HG02759 (cell line): ENCODE measurements around the gene PTH1R.
A peak's percentile ranks its signal among the peaks of the same experiment; 100 is the strongest.

Source experiments
- ATAC-seq: cut with Tn5 transposase; IDR thresholded peaks from one replicate; pipeline ENCODE4 v1.9.1; 2021; ENCODE audit warnings: mild to moderate bottlenecking, moderate library complexity; ENCODE audit not compliant: unreplicated experiment

The PTH1R gene

GRCh38 chr3:46863261-46863782, 14.2 kb upstream of the PTH1R start, which contains the start of gene MYL3:
Gene MYL3 (minus strand): TSS chr3:46863444. CDS start chr3:46863390, 54 bp downstream.
- ATAC-seq, result no peak

- no peak for ATAC-seq
Measured at GRCh38 chr3:46864061-46864881, 13.2 kb upstream of the PTH1R start.

- no peak for ATAC-seq
Measured at GRCh38 chr3:46865031-46865507, 12.5 kb upstream of the PTH1R start.

GRCh38 chr3:46865546-46865945, 12.0 kb upstream of the PTH1R start:
- ATAC-seq, result no peak

GRCh38 chr3:46866032-46866595, 11.4 kb upstream of the PTH1R start:
- ATAC-seq, result no peak

GRCh38 chr3:46866720-46867549, 10.6 kb upstream of the PTH1R start:
- no peak for ATAC-seq

- ATAC-seq, result no peak
Measured at GRCh38 chr3:46867550-46867898, 10.0 kb upstream of the PTH1R start.

GRCh38 chr3:46868287-46868686, 9.2 kb upstream of the PTH1R start:
- no peak for ATAC-seq

- ATAC-seq, result no peak
Measured at GRCh38 chr3:46868948-46869347, 8.6 kb upstream of the PTH1R start.

- no peak for ATAC-seq
Measured at GRCh38 chr3:46869440-46869839, 8.1 kb upstream of the PTH1R start.

GRCh38 chr3:46870651-46871050, 6.9 kb upstream of the PTH1R start:
- ATAC-seq, result no peak

- no peak for ATAC-seq
Measured at GRCh38 chr3:46871222-46871621, 6.3 kb upstream of the PTH1R start.

GRCh38 chr3:46873521-46873920, 4.0 kb upstream of the PTH1R start:
- ATAC-seq, result no peak

- no peak for ATAC-seq
Measured at GRCh38 chr3:46874430-46874829, 3.1 kb upstream of the PTH1R start.

- ATAC-seq, result no peak
Measured at GRCh38 chr3:46875560-46875959, 2.0 kb upstream of the PTH1R start.

- ATAC-seq, result no peak
Measured at GRCh38 chr3:46876313-46877300, 914 bp upstream of the PTH1R start.

- peak; percentile 44 for ATAC-seq
Measured at GRCh38 chr3:46878781-46879436, 1.4 kb downstream of the PTH1R start.

GRCh38 chr3:46880884-46881595, 3.5 kb downstream of the PTH1R start:
- no peak for ATAC-seq
